GM21367 (cell line): ENCODE data around the gene HPSE2.

ENCODE experiments used
- ATAC-seq: cut with Tn5 transposase; IDR thresholded peaks from one replicate; pipeline ENCODE4 v1.9.1; 2021; ENCODE audit not compliant: unreplicated experiment

HPSE2 gene

GRCh38 chr10:98469001-98469931, 766.4 kb downstream of the HPSE2 start:
- ATAC-seq, result no peak

GRCh38 chr10:98467506-98468318, 767.9 kb downstream of the HPSE2 start:
- peak; percentile 96 for ATAC-seq

- ATAC-seq, result no peak
Measured at GRCh38 chr10:98466861-98467505, 768.7 kb downstream of the HPSE2 start.

- ATAC-seq, result no peak
Measured at GRCh38 chr10:98465866-98466265, 769.8 kb downstream of the HPSE2 start.

GRCh38 chr10:98463976-98464754, 771.5 kb downstream of the HPSE2 start:
- no peak for ATAC-seq

GRCh38 chr10:98463016-98463415, 772.6 kb downstream of the HPSE2 start:
- ATAC-seq, result no peak

- no peak for ATAC-seq
Measured at GRCh38 chr10:98461500-98461842, 774.2 kb downstream of the HPSE2 start.

- ATAC-seq, result no peak
Measured at GRCh38 chr10:98460837-98461499, 774.7 kb downstream of the HPSE2 start.

- ATAC-seq, result no peak
Measured at GRCh38 chr10:98458809-98459784, 776.6 kb downstream of the HPSE2 start.

- no peak for ATAC-seq
Measured at GRCh38 chr10:98457721-98458120, 777.9 kb downstream of the HPSE2 start.

- no peak for ATAC-seq
Measured at GRCh38 chr10:98456686-98457482, 778.8 kb downstream of the HPSE2 start.

- no peak for ATAC-seq
Measured at GRCh38 chr10:98456043-98456570, 779.5 kb downstream of the HPSE2 start.

- no peak for ATAC-seq
Measured at GRCh38 chr10:98453729-98454128, 781.9 kb downstream of the HPSE2 start.

GRCh38 chr10:98450618-98451017, 785.0 kb downstream of the HPSE2 start:
- no peak for ATAC-seq

- ATAC-seq, result no peak
Measured at GRCh38 chr10:98449287-98449686, 786.4 kb downstream of the HPSE2 start.

- peak; percentile 86 for ATAC-seq
Measured at GRCh38 chr10:98446661-98447221, 788.9 kb downstream of the HPSE2 start, which contains the start of gene HPS1. Gene HPS1 (minus strand): TSS chr10:98446935. CDS start chr10:98443240, 3,695 bp downstream.

GRCh38 chr10:98446151-98446660, 789.4 kb downstream of the HPSE2 start:
- ATAC-seq, result peak; percentile 18
